Cardiac septum (tissue), 1 donor: ENCODE data around the gene GJD4. TPM values are rescaled to one million over a fixed set of nuclear protein-coding genes. Genes with fewer than 3 reads are reported as not detected.

Experiments used
- DNase-seq: peaks from one replicate; pipeline ENCODE4 v3.0.0-alpha.2; 2020; ENCODE audit warnings: low spot score
- intact Hi-C: fragments of 100-400 bp; cut with DNase I; formaldehyde crosslinking; loops from one replicate; pipeline ENCODE4 v1.14.0; 2022
- total RNA-seq: library from RNA; stranded (reverse); fragmentation: NEBNext Ultra II Directional; extraction: Animal tissue kit (Norgen Biotek cat#: 25700); gene quantifications from one replicate; pipeline ENCODE4 v1.2.1, GENCODE V29; 2021
- donor health status: DM: no; HTN: no; CAD: no.

The GJD4 gene
- total RNA-seq, 1 donor from 2014 or later: not detected

- intact Hi-C loops: no loop called here
These were observed 28.4 kb upstream of the GJD4 start for GRCh38 chr10:35576730-35577129.

GRCh38 chr10:35577926-35578617 lies 27.1 kb upstream of the GJD4 start:
- intact Hi-C loops: no loop called here
- DNase-seq: no peak

More at GRCh38 chr10:35576730-35577129, 28.4 kb upstream of the GJD4 start:
- DNase-seq: no peak

GRCh38 chr10:35578618-35578956 lies 26.6 kb upstream of the GJD4 start:
- DNase-seq: no peak
- intact Hi-C loops: no loop called here

- intact Hi-C loops: no loop called here
- DNase-seq: no peak
These were observed 26.0 kb upstream of the GJD4 start for GRCh38 chr10:35579116-35579515.

- intact Hi-C loops: no loop called here
- DNase-seq: no peak
These were observed 25.3 kb upstream of the GJD4 start for GRCh38 chr10:35579726-35580422.

GRCh38 chr10:35580423-35580770 lies 24.7 kb upstream of the GJD4 start:
- DNase-seq: no peak
- intact Hi-C loops: no loop called here

GRCh38 chr10:35581655-35582054 lies 23.5 kb upstream of the GJD4 start:
- DNase-seq: no peak
- intact Hi-C loops: no loop called here

GRCh38 chr10:35584946-35585345 lies 20.2 kb upstream of the GJD4 start:
- intact Hi-C loops: no loop called here
- DNase-seq: no peak

- intact Hi-C loops: no loop called here
These were observed 19.8 kb upstream of the GJD4 start for GRCh38 chr10:35585356-35585755.

GRCh38 chr10:35585903-35586535 lies 19.1 kb upstream of the GJD4 start:
- no peak for DNase-seq

More at GRCh38 chr10:35585356-35585755, 19.8 kb upstream of the GJD4 start:
- DNase-seq: no peak

GRCh38 chr10:35588836-35589235 lies 16.3 kb upstream of the GJD4 start:
- intact Hi-C loops: no loop called here

More at GRCh38 chr10:35585903-35586535, 19.1 kb upstream of the GJD4 start:
- intact Hi-C loops: no loop called here

GRCh38 chr10:35592441-35592840 lies 12.7 kb upstream of the GJD4 start:
- DNase-seq: no peak
- intact Hi-C loops: no loop called here

More at GRCh38 chr10:35588836-35589235, 16.3 kb upstream of the GJD4 start:
- DNase-seq: no peak

- DNase-seq: no peak
- intact Hi-C loops: no loop called here
These were observed 10.7 kb upstream of the GJD4 start for GRCh38 chr10:35594115-35595079.

GRCh38 chr10:35595106-35595505 lies 10.0 kb upstream of the GJD4 start:
- DNase-seq: no peak
- intact Hi-C loops: no loop called here

- no peak for DNase-seq
- intact Hi-C loops: no loop called here
These were observed 6.8 kb upstream of the GJD4 start for GRCh38 chr10:35598379-35598778.

GRCh38 chr10:35600193-35600592 lies 4.9 kb upstream of the GJD4 start:
- intact Hi-C loops: loop anchor here (5.0 kb wide), 1 partner anchor 358 kb away; no protein-coding TSS in a partner anchor
- no peak for DNase-seq

- DNase-seq: no peak
- intact Hi-C loops: no loop called here
These were observed 1.3 kb downstream of the GJD4 start for GRCh38 chr10:35606430-35606829.

GRCh38 chr10:35607475-35608327 lies 2.6 kb downstream of the GJD4 start:
- intact Hi-C loops: no loop called here
- DNase-seq: no peak

- intact Hi-C loops: no loop called here
- DNase-seq: no peak
These were observed 3.2 kb downstream of the GJD4 start for GRCh38 chr10:35608328-35608672.
